Vagina (tissue), 2 donors: ENCODE data around the gene TRIM56.

ENCODE experiments used
- POLR2AphosphoS5 ChIP-seq, 2 donors: sonication (generic); formaldehyde crosslinking; IDR thresholded peaks; one replicate each; pipeline ENCODE4 v1.9.0; 2017; ENCODE audit warnings: antibody characterized with exemption in 2 of 2, mild to moderate bottlenecking in 2 of 2, low read depth in 1 of 2; ENCODE audit not compliant: insufficient read depth in 1 of 2
- TF ChIP-seq, protein P1 (sequence below), 3 experiments: fragments of 450-650 bp in 2 of 3; fragments of 200-600 bp in 1 of 3; sonication (generic) in 1 of 3; IDR thresholded peaks; one replicate each; pipeline ENCODE4 v1.5.1; 2017 to 2019; ENCODE audit warnings: antibody characterized with exemption in 3 of 3, mild to moderate bottlenecking in 2 of 3, moderate library complexity in 2 of 3

GRCh38 chr7:101104193-101104713 lies 19.0 kb downstream of the TRIM56 start:
- no peak for TF ChIP-seq POLR2AphosphoS5 (IDR thresholded peaks at IDR 0.05; ENCODE audit: insufficient read depth in 1 of 2, low read depth in 1 of 2)
- TF ChIP-seq, protein P1, sequence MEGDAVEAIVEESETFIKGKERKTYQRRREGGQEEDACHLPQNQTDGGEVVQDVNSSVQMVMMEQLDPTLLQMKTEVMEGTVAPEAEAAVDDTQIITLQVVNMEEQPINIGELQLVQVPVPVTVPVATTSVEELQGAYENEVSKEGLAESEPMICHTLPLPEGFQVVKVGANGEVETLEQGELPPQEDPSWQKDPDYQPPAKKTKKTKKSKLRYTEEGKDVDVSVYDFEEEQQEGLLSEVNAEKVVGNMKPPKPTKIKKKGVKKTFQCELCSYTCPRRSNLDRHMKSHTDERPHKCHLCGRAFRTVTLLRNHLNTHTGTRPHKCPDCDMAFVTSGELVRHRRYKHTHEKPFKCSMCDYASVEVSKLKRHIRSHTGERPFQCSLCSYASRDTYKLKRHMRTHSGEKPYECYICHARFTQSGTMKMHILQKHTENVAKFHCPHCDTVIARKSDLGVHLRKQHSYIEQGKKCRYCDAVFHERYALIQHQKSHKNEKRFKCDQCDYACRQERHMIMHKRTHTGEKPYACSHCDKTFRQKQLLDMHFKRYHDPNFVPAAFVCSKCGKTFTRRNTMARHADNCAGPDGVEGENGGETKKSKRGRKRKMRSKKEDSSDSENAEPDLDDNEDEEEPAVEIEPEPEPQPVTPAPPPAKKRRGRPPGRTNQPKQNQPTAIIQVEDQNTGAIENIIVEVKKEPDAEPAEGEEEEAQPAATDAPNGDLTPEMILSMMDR (IDR thresholded peaks at IDR 0.05) = no peak
